ENCODE data around the gene PTH2R.
"Not testable (repeated sequence)": the region's sequence is repeated elsewhere in the genome, so short reads cannot be mapped to it uniquely, and the experiment has no call there.

The PTH2R gene

GRCh38 chr2:208529796-208530195 lies 123.2 kb downstream of the PTH2R start:
- TF ChIP-seq, protein P1, sequence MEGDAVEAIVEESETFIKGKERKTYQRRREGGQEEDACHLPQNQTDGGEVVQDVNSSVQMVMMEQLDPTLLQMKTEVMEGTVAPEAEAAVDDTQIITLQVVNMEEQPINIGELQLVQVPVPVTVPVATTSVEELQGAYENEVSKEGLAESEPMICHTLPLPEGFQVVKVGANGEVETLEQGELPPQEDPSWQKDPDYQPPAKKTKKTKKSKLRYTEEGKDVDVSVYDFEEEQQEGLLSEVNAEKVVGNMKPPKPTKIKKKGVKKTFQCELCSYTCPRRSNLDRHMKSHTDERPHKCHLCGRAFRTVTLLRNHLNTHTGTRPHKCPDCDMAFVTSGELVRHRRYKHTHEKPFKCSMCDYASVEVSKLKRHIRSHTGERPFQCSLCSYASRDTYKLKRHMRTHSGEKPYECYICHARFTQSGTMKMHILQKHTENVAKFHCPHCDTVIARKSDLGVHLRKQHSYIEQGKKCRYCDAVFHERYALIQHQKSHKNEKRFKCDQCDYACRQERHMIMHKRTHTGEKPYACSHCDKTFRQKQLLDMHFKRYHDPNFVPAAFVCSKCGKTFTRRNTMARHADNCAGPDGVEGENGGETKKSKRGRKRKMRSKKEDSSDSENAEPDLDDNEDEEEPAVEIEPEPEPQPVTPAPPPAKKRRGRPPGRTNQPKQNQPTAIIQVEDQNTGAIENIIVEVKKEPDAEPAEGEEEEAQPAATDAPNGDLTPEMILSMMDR (IDR thresholded peaks at IDR 0.05; ENCODE audit: insufficient read depth, low read length, missing control alignments): no peak
- H3K4me3 ChIP-seq (ENCODE audit: low read depth, low read length): no peak overlapping the region
- DNase-seq (ENCODE audit: low read depth, low spot score): no peak
- CTCF ChIA-PET: no interaction called here
- POLR2A ChIA-PET: no interaction called here

- TF ChIP-seq, protein P1 (IDR thresholded peaks at IDR 0.05; ENCODE audit: insufficient read depth, low read length, missing control alignments): no peak
- ChIA-PET CTCF (no interaction called here), POLR2A (no interaction called here)
- DNase-seq (ENCODE audit: low read depth, low spot score): no peak
- H3K4me3 ChIP-seq (ENCODE audit: low read depth, low read length): no peak overlapping the region
These were observed 124.8 kb downstream of the PTH2R start for GRCh38 chr2:208531361-208531760.

DNA sequence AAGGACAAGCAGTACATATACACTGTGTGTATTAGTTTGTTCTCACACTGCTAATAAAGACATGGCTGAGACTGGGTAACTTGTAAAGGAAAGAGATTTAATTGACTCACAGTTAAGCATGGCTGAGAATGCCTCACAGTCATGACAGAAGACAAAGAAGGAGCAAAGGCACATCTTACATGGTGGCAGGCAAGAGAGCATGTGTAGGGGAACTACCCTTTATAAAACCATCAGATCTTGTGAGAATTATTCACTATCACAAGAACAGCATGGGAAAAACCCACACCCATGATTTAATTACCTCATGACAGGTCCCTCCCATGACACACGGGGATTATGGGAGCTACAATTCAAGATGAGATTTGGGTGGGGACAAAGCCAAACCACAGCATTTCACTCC lies 129.0 kb downstream of the PTH2R start:
- DNase-seq (ENCODE audit: low read depth, low spot score); CTCF ChIA-PET; H3K4me3 ChIP-seq (ENCODE audit: low read depth, low read length); POLR2A ChIA-PET: not testable (repeated sequence)

GRCh38 chr2:208541461-208541988 lies 134.9 kb downstream of the PTH2R start:
- ChIA-PET POLR2A (no interaction called here), CTCF (no interaction called here)
- no peak for DNase-seq (ENCODE audit: low read depth, low spot score)
- TF ChIP-seq, protein P1 (IDR thresholded peaks at IDR 0.05; ENCODE audit: insufficient read depth, low read length, missing control alignments): no peak
- no peak overlapping the region for H3K4me3 ChIP-seq (ENCODE audit: low read depth, low read length)

- ChIA-PET CTCF (no interaction called here), POLR2A (no interaction called here)
- H3K4me3 ChIP-seq (ENCODE audit: low read depth, low read length): no peak overlapping the region
- DNase-seq (ENCODE audit: low read depth, low spot score): no peak
- TF ChIP-seq, protein P1 (IDR thresholded peaks at IDR 0.05; ENCODE audit: insufficient read depth, low read length, missing control alignments): no peak
These were observed 135.4 kb downstream of the PTH2R start for GRCh38 chr2:208541989-208542464.

DNA sequence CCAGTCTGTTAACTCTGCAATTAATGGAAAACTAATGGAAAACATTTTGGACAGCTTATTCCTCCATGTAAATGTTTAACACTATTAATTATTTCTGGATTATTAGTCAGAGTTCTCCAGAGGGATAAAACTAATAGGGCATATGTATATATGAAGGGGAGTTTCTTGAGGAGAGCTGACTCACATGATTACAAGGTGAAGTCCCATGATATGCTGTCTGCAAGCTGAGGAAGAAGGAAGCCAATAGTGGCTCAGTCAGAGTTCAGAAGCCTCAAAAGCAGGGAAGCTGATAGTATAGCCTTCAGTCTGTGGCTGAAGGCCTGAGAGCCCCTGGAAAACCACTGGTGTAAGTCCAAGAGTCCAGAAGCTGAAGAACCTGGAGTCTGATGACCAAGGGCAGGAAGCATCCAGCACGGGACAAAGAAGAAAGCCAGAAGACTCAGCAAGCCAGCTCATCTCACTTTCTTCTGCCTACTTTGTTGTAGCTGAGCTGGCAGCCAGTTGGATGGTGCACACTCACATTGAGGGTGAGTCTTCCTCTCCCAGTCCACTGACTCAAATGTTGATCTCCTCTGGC lies 136.0 kb downstream of the PTH2R start:
- TF ChIP-seq, protein P1 (IDR thresholded peaks at IDR 0.05; ENCODE audit: insufficient read depth, low read length, missing control alignments): no peak
- no peak for DNase-seq (ENCODE audit: low read depth, low spot score)
- no peak overlapping the region for H3K4me3 ChIP-seq (ENCODE audit: low read depth, low read length)
- ChIA-PET POLR2A (no interaction called here), CTCF (no interaction called here)

Data from AG04449 (cell line).